ENCODE results near the gene TEPSIN.
A peak's percentile ranks its signal among the peaks of the same experiment; 100 is the strongest.

TEPSIN gene

GRCh38 chr17:81191646-81192045, 47.2 kb downstream of the TEPSIN start:
- TF ChIP-seq ZC3H10 (CRISPR knock-in tag; IDR thresholded peaks at IDR 0.05) (no peak), OSR1 (CRISPR knock-in tag; IDR thresholded peaks at IDR 0.05) (no peak), ZNF8 (CRISPR knock-in tag; IDR thresholded peaks at IDR 0.05) (no peak), GLIS3 (CRISPR knock-in tag; IDR thresholded peaks at IDR 0.05) (no peak), CSDC2 (CRISPR knock-in tag; IDR thresholded peaks at IDR 0.05) (no peak)
- no peak for ATAC-seq

- ATAC-seq = no peak
- no peak for TF ChIP-seq ESRRG (CRISPR knock-in tag; IDR thresholded peaks at IDR 0.05)
- TF ChIP-seq SNAI2 (CRISPR knock-in tag; IDR thresholded peaks at IDR 0.05) = no peak
- no peak for TF ChIP-seq CREB5 (CRISPR knock-in tag; IDR thresholded peaks at IDR 0.05; ENCODE audit: low read depth)
- no peak for TF ChIP-seq TCF4 (CRISPR knock-in tag; IDR thresholded peaks at IDR 0.05; ENCODE audit: borderline replicate concordance)
- TF ChIP-seq ISL1 (CRISPR knock-in tag; IDR thresholded peaks at IDR 0.05) = no peak
- no peak for TF ChIP-seq ZNF70 (CRISPR knock-in tag; IDR thresholded peaks at IDR 0.05)
- no peak for TF ChIP-seq ZC3H10 (CRISPR knock-in tag; IDR thresholded peaks at IDR 0.05)
- no peak for TF ChIP-seq ARNTL (CRISPR knock-in tag; IDR thresholded peaks at IDR 0.05; ENCODE audit: borderline replicate concordance, low read depth)
- no peak for TF ChIP-seq TOX (CRISPR knock-in tag; IDR thresholded peaks at IDR 0.05; ENCODE audit: borderline replicate concordance)
- no peak for TF ChIP-seq OSR1 (CRISPR knock-in tag; IDR thresholded peaks at IDR 0.05)
- TF ChIP-seq PATZ1 (CRISPR knock-in tag; IDR thresholded peaks at IDR 0.05; ENCODE audit: borderline replicate concordance) = no peak
These were observed 47.7 kb downstream of the TEPSIN start for GRCh38 chr17:81191116-81191515.

GRCh38 chr17:81190591-81190990, 48.3 kb downstream of the TEPSIN start:
- ATAC-seq = no peak
- TF ChIP-seq ZNF8 (CRISPR knock-in tag; IDR thresholded peaks at IDR 0.05) (no peak), POU6F1 (CRISPR knock-in tag; IDR thresholded peaks at IDR 0.05; ENCODE audit: borderline replicate concordance, low read depth) (no peak), TSHZ2 (CRISPR knock-in tag; IDR thresholded peaks at IDR 0.05) (no peak), PPARA (CRISPR knock-in tag; IDR thresholded peaks at IDR 0.05; ENCODE audit: borderline replicate concordance) (no peak), ZFP30 (CRISPR knock-in tag; IDR thresholded peaks at IDR 0.05) (no peak)

GRCh38 chr17:81189670-81190530, 49.0 kb downstream of the TEPSIN start:
- ATAC-seq = peak; percentile 56
- TF ChIP-seq ZFP30 (CRISPR knock-in tag; IDR thresholded peaks at IDR 0.05) = no peak
- TF ChIP-seq OSR1 (CRISPR knock-in tag; IDR thresholded peaks at IDR 0.05) = no peak
- TF ChIP-seq ZFP3 (CRISPR knock-in tag; IDR thresholded peaks at IDR 0.05) = no peak
- no peak for TF ChIP-seq PPARA (CRISPR knock-in tag; IDR thresholded peaks at IDR 0.05; ENCODE audit: borderline replicate concordance)
- no peak for TF ChIP-seq ZNF565 (CRISPR knock-in tag; conservative IDR thresholded peaks at IDR 0.05; ENCODE audit: low read depth)
- TF ChIP-seq TSHZ2 (CRISPR knock-in tag; IDR thresholded peaks at IDR 0.05) = no peak
- no peak for TF ChIP-seq ZNF8 (CRISPR knock-in tag; IDR thresholded peaks at IDR 0.05)
- TF ChIP-seq PATZ1 (CRISPR knock-in tag; IDR thresholded peaks at IDR 0.05; ENCODE audit: borderline replicate concordance) = no peak
- TF ChIP-seq CSDC2 (CRISPR knock-in tag; IDR thresholded peaks at IDR 0.05) = no peak
- no peak for TF ChIP-seq POU6F1 (CRISPR knock-in tag; IDR thresholded peaks at IDR 0.05; ENCODE audit: borderline replicate concordance, low read depth)
- no peak for TF ChIP-seq SNAI2 (CRISPR knock-in tag; IDR thresholded peaks at IDR 0.05)
- no peak for TF ChIP-seq ZC3H10 (CRISPR knock-in tag; IDR thresholded peaks at IDR 0.05)

Measured in SK-N-SH treated with all-trans-retinoic acid at 6 μM for 48 hours (cell line).